HepG2 (cell line): Measurements from ENCODE around the gene TTC38. TPM values are rescaled to one million over a fixed set of nuclear protein-coding genes. Genes with fewer than 3 reads are reported as not detected.

ENCODE experiments used
- ATF4 ChIP-seq, 2 experiments: fragments of 450-650 bp in 1 of 2; sonication (generic) in 1 of 2; formaldehyde crosslinking; IDR thresholded peaks; 2 replicates each; pipeline versions ENCODE4 v1.5.0 to v1.8.0; 2020 to 2022; ENCODE audit warnings: mild to moderate bottlenecking in 1 of 2, missing genetic modification reagents in 1 of 2
- CEBPZ ChIP-seq: IDR thresholded peaks from 2 replicates; pipeline ENCODE4 v1.6.1; 2012; ENCODE audit warnings: low read length, improper control_type of control experiment
- FOXP1 ChIP-seq, 2 experiments: fragments of 450-650 bp in 1 of 2; IDR thresholded peaks; 2 replicates each; pipeline ENCODE4 v1.6.1; 2017 to 2018; ENCODE audit warnings: antibody characterized with exemption in 1 of 2
- ISL2 ChIP-seq: sonication (generic); formaldehyde crosslinking; IDR thresholded peaks from 2 replicates; pipeline ENCODE4 v1.5.0; 2020; ENCODE audit warnings: missing genetic modification reagents
- KAT2B ChIP-seq: fragments of 150-350 bp; IDR thresholded peaks from 2 replicates; pipeline ENCODE4 v1.6.1; 2014; ENCODE audit warnings: low read depth, low read length, borderline replicate concordance
- MIER3 ChIP-seq: IDR thresholded peaks from 2 replicates; pipeline ENCODE4 v1.6.1; 2016; ENCODE audit warnings: missing compliant biosample characterization, borderline replicate concordance
- SKIL ChIP-seq: sonication (generic); formaldehyde crosslinking; IDR thresholded peaks from 2 replicates; pipeline ENCODE4 v1.8.0; 2022; ENCODE audit warnings: missing genetic modification reagents, mild to moderate bottlenecking, moderate library complexity, borderline replicate concordance
- ZBTB42 ChIP-seq: sonication (generic); formaldehyde crosslinking; IDR thresholded peaks from 2 replicates; pipeline ENCODE4 v1.5.0; 2020; ENCODE audit warnings: mild to moderate bottlenecking, missing genetic modification reagents
- ZNF142 ChIP-seq: sonication (generic); formaldehyde crosslinking; IDR thresholded peaks from 2 replicates; pipeline ENCODE4 v1.4.0; 2020; ENCODE audit warnings: missing genetic modification reagents
- ZNF18 ChIP-seq: sonication (generic); formaldehyde crosslinking; IDR thresholded peaks from 2 replicates; pipeline ENCODE4 v1.8.0; 2022; ENCODE audit warnings: mild to moderate bottlenecking, missing genetic modification reagents; ENCODE audit not compliant: insufficient replicate concordance
- polyA plus RNA-seq, 8 experiments: library from polyadenylated mRNA; depleted of rRNA in 3 of 8; stranded (reverse) in 7 of 8; unstranded in 1 of 8; fragments of >200 nt; fragmentation: Illumina TruSeq in 4 of 8; extraction: Trizol in 4 of 8; gene quantifications; 2 replicates each; pipeline versions ENCODE4 v1.2.1 to v1.2.3, GENCODE V29; 2011 to 2016; ENCODE audit warnings: low read depth in 4 of 8, missing spikeins in 1 of 8, mixed read lengths in 1 of 8; ENCODE audit not compliant: insufficient read depth in 1 of 8
- total RNA-seq, 5 experiments: library from RNA; depleted of rRNA; stranded (reverse); fragments of >200 nt; fragmentation: Illumina TruSeq; extraction: Trizol; gene quantifications; 2 replicates each; pipeline ENCODE4 v1.2.3, GENCODE V29; 2016; ENCODE audit warnings: low read depth in 1 of 5

The TTC38 gene
- total and polyA plus RNA-seq, 2 of the 13 experiments (the other 11 are each of a cell fraction or from before 2014, with no cell fraction given), result 101 to 105 TPM

- TF ChIP-seq ZBTB42 (CRISPR knock-in tag) (peak; percentile 61; the same call in 1 of the 2 replicates), ZNF18 (CRISPR knock-in tag) (peak; percentile 52), ISL2 (CRISPR knock-in tag) (peak; percentile 77), ATF4 (CRISPR knock-in tag; IDR thresholded peaks at IDR 0.05) (peak in 1 of 2 experiments; percentile 37; a peak in 1 of 4 replicates), ZNF142 (peak; percentile 79; the same call in 1 of the 2 replicates), SKIL (CRISPR knock-in tag) (peak; percentile 16; the same call in 1 of the 2 replicates), CEBPZ (no peak), KAT2B (no peak), MIER3 (CRISPR knock-in tag) (peak; percentile 49; the same call in 1 of the 2 replicates), FOXP1 (IDR thresholded peaks at IDR 0.05) (no peak), FOXP1 (CRISPR knock-in tag; IDR thresholded peaks at IDR 0.05) (no peak)
Measured at GRCh38 chr22:46335201-46336118, 67.7 kb downstream of the TTC38 start, which contains the start of gene TRMU (continued).
